GM12878 (cell line): Measurements from ENCODE around the gene KREMEN2. TPM values are rescaled to one million over a fixed set of nuclear protein-coding genes. Genes with fewer than 3 reads are reported as not detected.

ENCODE experiments used
- ATAC-seq: fragments of 200-7000 bp; cut with Tn5 transposase; 3 replicates; pipeline ENCODE4 v1.9.1; 2020; ENCODE audit warnings: mild to moderate bottlenecking, moderate library complexity
- BruUV-seq: library from RNA; stranded (reverse); fragments of 400-500 nt; replicated peaks from 2 replicates; lab custom pipeline; 2021; lab: Mats Ljungman, UMichigan
- CTCF ChIA-PET: fragments of 300-600 bp; sonication (Branson Sonifier 250); formaldehyde crosslinking; extraction: SDS; loops from one replicate; lab custom pipeline; 2021; ENCODE audit warnings: inconsistent platforms; lab: Yijun Ruan, JAX
- POLR2A ChIA-PET: fragments of 350-600 bp; formaldehyde crosslinking; extraction: SDS; loops from one replicate; lab custom pipeline; 2021; ENCODE audit warnings: inconsistent platforms; lab: Charles Lee
- RAD21 ChIA-PET: fragments of 300-600 bp; sonication (Branson Sonifier 250); formaldehyde crosslinking; loops from one replicate; lab custom pipeline; 2023; ENCODE audit warnings: antibody characterized with exemption; ENCODE audit not compliant: unreplicated experiment; lab: Charles Lee
- SMC1A ChIA-PET: fragments of 300-600 bp; sonication (Branson Sonifier 250); formaldehyde crosslinking; loops from one replicate; lab custom pipeline; 2023; ENCODE audit not compliant: unreplicated experiment, uncharacterized antibody; lab: Charles Lee
- DNase-seq: peaks from one replicate; pipeline ENCODE4 v3.0.0-alpha.2; 2011; ENCODE audit warnings: low read depth, low spot score
- FAIRE-seq: peaks from 3 replicates; lab custom pipeline; 2011; peaks lifted over from hg19 to GRCh38; lab: Jason Lieb, UNC
- H2AFZ ChIP-seq: 2 replicates; pipeline ENCODE4 v1.6.0; 2011; ENCODE audit warnings: low read depth, low read length, control low read depth; ENCODE audit not compliant: control insufficient read depth
- H3K27ac ChIP-seq: 2 replicates; pipeline ENCODE4 v1.5.1; 2011; ENCODE audit warnings: control low read depth; ENCODE audit not compliant: control insufficient read depth, insufficient read depth
- H3K27me3 ChIP-seq, 2 experiments: replicated peaks in 1 of 2; 2 replicates each; pipeline versions ENCODE4 v1.6.0 to v1.6.1; 2011; ENCODE audit warnings: low read length in 1 of 2; ENCODE audit not compliant: control insufficient read depth in 2 of 2, insufficient read depth in 2 of 2
- H3K36me3 ChIP-seq, 2 experiments: 2 replicates each; pipeline ENCODE4 v1.5.1; 2011; ENCODE audit warnings: low read length in 1 of 2; ENCODE audit not compliant: control insufficient read depth in 2 of 2, insufficient read depth in 2 of 2
- H3K4me1 ChIP-seq: 2 replicates; pipeline ENCODE4 v1.6.1; 2011; ENCODE audit warnings: mild to moderate bottlenecking, low read length, moderate library complexity, mixed read lengths; ENCODE audit not compliant: control insufficient read depth, insufficient read depth
- H3K4me2 ChIP-seq: 2 replicates; pipeline ENCODE4 v1.6.0; 2011; ENCODE audit warnings: control low read depth; ENCODE audit not compliant: control insufficient read depth, insufficient read depth
- H3K4me3 ChIP-seq: fragments of 200-600 bp; sonication (generic); 2 replicates; pipeline ENCODE4 v1.5.1; 2016
- H3K79me2 ChIP-seq: 2 replicates; pipeline ENCODE4 v1.6.0; 2011; ENCODE audit warnings: low read length; ENCODE audit not compliant: control insufficient read depth, insufficient read depth
- H3K9ac ChIP-seq: 2 replicates; pipeline ENCODE4 v1.8.0; 2011; ENCODE audit warnings: low read length, control low read depth, mixed read lengths; ENCODE audit not compliant: control insufficient read depth, insufficient read depth
- H3K9me3 ChIP-seq: replicated peaks from 3 replicates; pipeline ENCODE4 v1.5.1; 2011; ENCODE audit warnings: mild to moderate bottlenecking, low read length; ENCODE audit not compliant: control insufficient read depth, insufficient read depth
- H4K20me1 ChIP-seq: 2 replicates; pipeline ENCODE4 v1.6.0; 2011; ENCODE audit not compliant: control insufficient read depth, insufficient read depth
- BCL3 ChIP-seq: IDR thresholded peaks from 2 replicates; pipeline ENCODE4 v1.6.1; 2011; ENCODE audit warnings: borderline replicate concordance, low read depth, mild to moderate bottlenecking, moderate library complexity, low read length; ENCODE audit not compliant: insufficient read depth, poor library complexity, severe bottlenecking
- CEBPB ChIP-seq, 2 experiments: fragments of 150-350 bp in 1 of 2; IDR thresholded peaks; 2 replicates each; pipeline ENCODE4 v1.6.1; 2012 to 2014; ENCODE audit warnings: low read depth in 2 of 2, low read length in 2 of 2, borderline replicate concordance in 1 of 2, inconsistent platforms in 1 of 2
- KDM1A ChIP-seq: fragments of 200-600 bp; sonication (generic); IDR thresholded peaks from 2 replicates; pipeline ENCODE4 v1.6.1; 2016; ENCODE audit warnings: borderline replicate concordance
- LARP7 ChIP-seq: fragments of 450-650 bp; IDR thresholded peaks from 2 replicates; pipeline ENCODE4 v1.6.1; 2017; ENCODE audit warnings: mild to moderate bottlenecking
- MLLT1 ChIP-seq: fragments of 450-650 bp; IDR thresholded peaks from 2 replicates; pipeline ENCODE4 v1.6.1; 2016; ENCODE audit warnings: mild to moderate bottlenecking
- POU2F2 ChIP-seq: IDR thresholded peaks from 3 replicates; pipeline ENCODE4 v1.6.1; 2011; ENCODE audit warnings: low read depth, mild to moderate bottlenecking, low read length, borderline replicate concordance
- RUNX3 ChIP-seq: IDR thresholded peaks from 2 replicates; pipeline ENCODE4 v1.6.1; 2012; ENCODE audit warnings: low read length, inconsistent platforms
- SMC3 ChIP-seq: IDR thresholded peaks from 2 replicates; pipeline ENCODE4 v1.6.1; 2011; ENCODE audit warnings: low read length, improper control_type of control experiment, borderline replicate concordance
- WGBS: methylation state at CpG from one replicate; pipeline ENCODE4 v1.1.6; 2016; ENCODE audit warnings: low lambda C conversion rate; ENCODE audit not compliant: insufficient replicate concordance, insufficient coverage; ENCODE audit errors: missing lambda C conversion rate; 5-methylcytosine and 5-hydroxymethylcytosine counted together
- in situ Hi-C: fragments of 300-500 bp; cut with MboI; formaldehyde crosslinking; loops from 9 replicates; pipeline ENCODE4 v1.14.3; 2018; ENCODE audit warnings: mixed read lengths
- intact Hi-C: fragments of 100-400 bp; cut with micrococcal nuclease; formaldehyde crosslinking; loops from one replicate; pipeline ENCODE4 v1.14.2; 2022; ENCODE audit not compliant: unreplicated experiment
- polyA plus RNA-seq, 11 experiments: library from polyadenylated mRNA; depleted of rRNA in 4 of 11; unstranded in 6 of 11; stranded (reverse) in 5 of 11; fragments of >200 nt; fragmentation: Nextera tagmentation in 4 of 11; fragmentation: Illumina TruSeq in 1 of 11; extraction: Ambion mirVana in 4 of 11; extraction: Trizol in 1 of 11; gene quantifications; 1 replicate in 1 of 11; 2 replicates in 10 of 11; pipeline versions ENCODE4 v1.2.1 to v1.2.3, GENCODE V29; 2011 to 2016; ENCODE audit warnings: inconsistent platforms in 2 of 11, missing spikeins in 2 of 11, low read depth in 1 of 11
- total RNA-seq, 4 experiments: library from RNA; depleted of rRNA in 3 of 4; stranded (reverse); fragments of >200 nt in 3 of 4; fragmentation: Illumina TruSeq in 1 of 4; extraction: Trizol in 1 of 4; gene quantifications; 2 replicates each; pipeline versions ENCODE4 v1.2.1 to v1.2.3, GENCODE V29; 2013 to 2021

KREMEN2 gene
- total and polyA plus RNA-seq, 10 of the 15 experiments (the other 5 are each of a cell fraction or from before 2014, with no cell fraction given): 0.06 to 3.7 (median 0.83) TPM; not detected in 2

GRCh38 chr16:2967211-2967631 lies 3.1 kb downstream of the KREMEN2 start (continued):
- no peak for TF ChIP-seq MLLT1
- no peak for TF ChIP-seq SMC3
- TF ChIP-seq LARP7: no peak
- TF ChIP-seq BCL3: no peak
- TF ChIP-seq, all 136 proteins: peak for 0

DNA sequence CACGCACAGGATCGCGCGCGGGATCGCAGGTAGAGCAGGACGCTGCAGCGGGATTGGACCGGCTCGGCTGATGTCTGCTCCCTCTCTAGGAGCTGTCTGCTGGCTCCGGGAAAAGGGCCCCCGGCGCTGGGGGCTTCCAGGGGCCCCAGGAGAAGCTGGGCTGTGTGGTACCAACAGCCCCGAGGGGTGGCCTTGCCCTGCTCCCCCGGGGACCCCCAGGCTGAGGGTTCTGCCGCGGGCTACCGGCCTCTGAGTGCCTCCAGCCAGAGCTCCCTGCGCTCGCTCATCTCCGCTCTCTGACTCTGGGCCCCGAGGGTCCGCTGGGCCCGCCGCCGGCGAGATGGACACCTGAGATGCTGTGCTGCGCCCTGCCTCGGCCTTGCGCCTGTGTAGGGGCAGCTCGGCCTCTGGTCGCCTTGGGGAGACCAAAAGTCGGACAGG lies 3.7 kb downstream of the KREMEN2 start:
- H3K27me3 ChIP-seq: no peaks in the 10 kb centered on the region
- POLR2A ChIA-PET: interaction anchor here (0.6 to 0.7 kb wide), 4 partner anchors 13 to 55 kb away, joined by 3 to 9 read pairs (median 4); no protein-coding TSS in a partner anchor
- no peak for TF ChIP-seq KDM1A
- TF ChIP-seq RUNX3: no peak
- no peak for TF ChIP-seq POU2F2
- TF ChIP-seq CEBPB (IDR thresholded peaks at IDR 0.05; ENCODE audit: borderline replicate concordance in 1 of 2, low read depth in 2 of 2, low read length in 2 of 2): no peak
- TF ChIP-seq, all 136 proteins: peak for 0
- FAIRE-seq: no peak
- 66% methylated on average over 32 of the region's 33 CpGs for WGBS
- Histone ChIP-seq H3K4me2 (no peak overlapping the region; the same call in 1 of the 2 replicates), H2AFZ (no peak overlapping the region), H3K36me3 (peaks cover 4 to 10% of the 10 kb centered on the region in 2 experiments; a peak in 3 of 4 replicates), H3K9me3 (no peaks in the 10 kb centered on the region), H3K4me3 (no peak overlapping the region), H4K20me1 (no peaks in the 10 kb centered on the region), H3K4me1 (peaks cover 36% of the 10 kb centered on the region), H3K9ac (no peak overlapping the region), H3K79me2 (peaks cover 16% of the 10 kb centered on the region), H3K27ac (no peak overlapping the region)
- no TSS peak for BruUV-seq
- CTCF ChIA-PET: no interaction called here
- RAD21 ChIA-PET: interaction anchor here (0.6 kb wide), 1 partner anchor 452 kb away, joined by 3 read pairs; no protein-coding TSS in a partner anchor
- no peak for ATAC-seq
- intact Hi-C loops: no loop called here
- no peak for DNase-seq
- in situ Hi-C loops: no loop called here
- SMC1A ChIA-PET: no interaction called here
